Activated CD4-positive, alpha-beta T cell treated with anti-CD3 and anti-CD28 coated beads, Interleukin-2, amount 10 ng/mL, durations not matched to agents 24 days and 14 days (primary cell): ENCODE data around the gene CPED1. TPM values are rescaled to one million over a fixed set of nuclear protein-coding genes. Genes with fewer than 3 reads are reported as not detected.

Experiments
- DNase-seq: peaks from one replicate; pipeline ENCODE4 v3.0.0; 2022
- H3K27ac Mint-ChIP-seq: one replicate; pipeline ENCODE4 v1.8.0; 2022; ENCODE audit warnings: mild to moderate bottlenecking, mixed read lengths
- H3K27me3 Mint-ChIP-seq: one replicate; pipeline ENCODE4 v1.8.0; 2022; ENCODE audit warnings: mixed read lengths
- H3K36me3 Mint-ChIP-seq: one replicate; pipeline ENCODE4 v1.8.0; 2022; ENCODE audit warnings: low read depth, mild to moderate bottlenecking, mixed read lengths
- H3K4me1 Mint-ChIP-seq: one replicate; pipeline ENCODE4 v1.8.0; 2021; ENCODE audit warnings: mixed read lengths
- H3K4me3 Mint-ChIP-seq: one replicate; pipeline ENCODE4 v1.8.0; 2022; ENCODE audit warnings: mild to moderate bottlenecking, moderate library complexity, mixed read lengths
- H3K9me3 Mint-ChIP-seq: one replicate; pipeline ENCODE4 v1.8.0; 2021; ENCODE audit warnings: mixed read lengths
- intact Hi-C: fragments of 100-400 bp; cut with micrococcal nuclease; formaldehyde crosslinking; loops from one replicate; pipeline ENCODE4 v1.15.1; 2023
- total RNA-seq: library from RNA; stranded (reverse); gene quantifications from 2 replicates; pipeline ENCODE4 v1.2.3, GENCODE V29; 2022

CPED1 gene
- total RNA-seq, 1 donor from 2014 or later: not detected

DNA sequence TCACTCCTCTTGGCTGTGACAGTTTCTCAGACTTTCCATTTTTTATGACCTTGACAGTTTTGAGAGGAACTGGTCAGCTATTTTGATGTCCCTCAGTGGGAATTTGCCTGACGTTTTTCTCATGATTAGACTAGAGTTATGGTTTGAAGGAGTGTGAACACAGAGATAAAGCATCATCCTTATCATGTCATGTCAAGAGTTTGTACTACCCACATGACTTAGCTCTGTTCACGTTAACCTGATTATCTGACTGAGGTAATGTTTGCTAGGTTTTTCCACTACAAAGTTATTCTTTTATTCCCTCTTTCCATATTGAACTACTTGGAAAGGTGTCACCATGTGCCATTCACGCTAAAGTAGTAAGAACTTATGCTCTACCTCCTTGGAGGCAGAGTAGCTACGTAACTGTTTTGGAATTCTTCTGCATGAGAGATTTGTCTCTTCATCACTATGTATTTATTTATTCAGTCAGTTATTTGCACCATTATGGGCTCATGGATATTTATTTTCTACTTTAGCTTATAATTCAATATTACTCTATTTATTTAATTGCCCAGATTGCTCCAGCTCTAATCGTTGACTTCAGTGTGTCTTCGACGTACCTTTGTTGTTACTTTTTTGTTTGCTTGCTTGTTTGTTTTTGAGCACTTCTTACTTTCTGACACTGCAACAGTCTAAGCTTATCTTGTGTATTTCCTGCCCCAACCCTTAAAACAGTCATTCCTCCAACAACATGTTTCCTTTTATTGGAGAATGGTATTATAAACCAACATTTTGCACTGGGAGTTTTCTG is 50.4 kb downstream of the CPED1 start:
- DNase-seq: no peak
- no peak overlapping the region for H3K4me3 Mint-ChIP-seq
- no peaks in the 10 kb centered on the region for H3K36me3 Mint-ChIP-seq
- no peaks in the 10 kb centered on the region for H3K9me3 Mint-ChIP-seq
- no peak overlapping the region for H3K27ac Mint-ChIP-seq
- intact Hi-C loops: no loop called here
- peaks cover 7% of the 10 kb centered on the region for H3K27me3 Mint-ChIP-seq
- no peaks in the 10 kb centered on the region for H3K4me1 Mint-ChIP-seq

DNA sequence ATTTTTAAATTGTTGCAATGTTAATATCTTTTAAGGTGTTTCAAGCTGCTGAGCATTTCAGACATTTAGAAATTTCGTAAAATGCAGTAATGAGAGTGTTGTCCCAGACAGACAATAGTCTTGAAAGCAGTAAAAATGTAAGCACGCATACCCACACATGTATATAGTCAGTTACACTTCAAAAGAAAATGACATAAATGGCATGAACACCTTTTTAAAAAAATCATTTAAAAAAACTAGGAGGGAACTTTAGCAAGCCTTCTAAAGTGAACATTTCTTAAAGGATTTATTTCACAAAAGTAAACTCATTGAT is 51.0 kb downstream of the CPED1 start:
- H3K27me3 Mint-ChIP-seq: peaks cover 10% of the 10 kb centered on the region
- no peaks in the 10 kb centered on the region for H3K4me1 Mint-ChIP-seq

DNA sequence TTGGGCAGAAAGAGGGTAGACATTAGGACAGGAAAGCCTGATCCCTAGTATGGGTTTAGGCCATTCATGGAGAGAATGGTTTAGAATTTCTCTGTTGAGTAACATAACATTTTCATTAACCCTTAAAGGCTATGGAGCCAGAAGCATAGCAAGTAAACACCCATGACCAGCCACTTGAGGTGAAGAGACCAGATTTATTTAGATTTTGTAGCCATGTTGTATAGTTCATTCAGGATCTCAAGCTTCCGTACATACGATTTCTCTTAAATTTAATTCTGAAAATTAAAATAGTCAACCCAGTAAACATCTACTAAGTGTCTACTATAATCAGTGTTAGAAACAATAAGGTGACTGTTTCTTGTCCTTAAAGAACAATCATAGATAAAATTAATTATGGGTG is 51.5 kb downstream of the CPED1 start:
- intact Hi-C loops: no loop called here
- H3K36me3 Mint-ChIP-seq: no peaks in the 10 kb centered on the region
- DNase-seq: no peak
- no peak overlapping the region for H3K27ac Mint-ChIP-seq
- no peaks in the 10 kb centered on the region for H3K9me3 Mint-ChIP-seq
- no peak overlapping the region for H3K4me3 Mint-ChIP-seq
- peaks cover 10% of the 10 kb centered on the region for H3K27me3 Mint-ChIP-seq
- H3K4me1 Mint-ChIP-seq: no peaks in the 10 kb centered on the region

More for the DNA sequence above, 51.0 kb downstream of the CPED1 start:
- intact Hi-C loops: no loop called here
- H3K4me3 Mint-ChIP-seq: no peak overlapping the region
- no peaks in the 10 kb centered on the region for H3K9me3 Mint-ChIP-seq
- H3K36me3 Mint-ChIP-seq: no peaks in the 10 kb centered on the region
- H3K27ac Mint-ChIP-seq: no peak overlapping the region
- no peak for DNase-seq

- no peak for DNase-seq
- no peaks in the 10 kb centered on the region for H3K4me1 Mint-ChIP-seq
- no peaks in the 10 kb centered on the region for H3K36me3 Mint-ChIP-seq
- H3K27ac Mint-ChIP-seq: no peak overlapping the region
- H3K9me3 Mint-ChIP-seq: no peaks in the 10 kb centered on the region
- intact Hi-C loops: no loop called here
- no peak overlapping the region for H3K4me3 Mint-ChIP-seq
- peaks cover 12% of the 10 kb centered on the region for H3K27me3 Mint-ChIP-seq
These were observed 53.1 kb downstream of the CPED1 start for GRCh38 chr7:121041516-121042148.

- Mint-ChIP-seq H3K4me1 (no peaks in the 10 kb centered on the region), H3K9me3 (no peaks in the 10 kb centered on the region), H3K4me3 (no peak overlapping the region), H3K27ac (no peak overlapping the region), H3K36me3 (no peaks in the 10 kb centered on the region), H3K27me3 (peaks cover 12% of the 10 kb centered on the region)
- intact Hi-C loops: no loop called here
- DNase-seq: no peak
These were observed 53.7 kb downstream of the CPED1 start for GRCh38 chr7:121042195-121042594.

DNA sequence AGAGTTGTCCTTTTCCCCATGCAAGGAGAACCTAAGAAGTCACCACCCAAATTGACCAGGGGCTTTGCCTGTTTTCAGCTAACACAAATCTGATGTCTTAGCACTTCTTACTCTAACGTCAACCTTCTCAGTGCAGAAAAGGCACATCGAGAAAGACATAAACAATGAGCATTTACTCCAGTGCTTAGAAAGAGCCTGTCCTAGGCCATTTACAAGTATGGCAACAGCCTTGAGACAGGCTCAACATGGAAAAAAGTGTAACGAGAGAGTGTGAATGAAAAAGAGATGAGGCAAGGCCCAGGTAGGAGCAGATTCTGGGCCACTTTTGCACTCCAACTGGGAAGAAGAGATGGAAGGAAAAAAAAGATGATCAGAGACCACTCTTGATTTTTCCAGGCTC is 54.4 kb downstream of the CPED1 start:
- H3K36me3 Mint-ChIP-seq: no peaks in the 10 kb centered on the region
- H3K9me3 Mint-ChIP-seq: no peaks in the 10 kb centered on the region
- H3K4me3 Mint-ChIP-seq: no peak overlapping the region
- H3K27me3 Mint-ChIP-seq: peaks cover 12% of the 10 kb centered on the region
- no peak for DNase-seq
- intact Hi-C loops: no loop called here
- no peak overlapping the region for H3K27ac Mint-ChIP-seq
- H3K4me1 Mint-ChIP-seq: no peaks in the 10 kb centered on the region

DNA sequence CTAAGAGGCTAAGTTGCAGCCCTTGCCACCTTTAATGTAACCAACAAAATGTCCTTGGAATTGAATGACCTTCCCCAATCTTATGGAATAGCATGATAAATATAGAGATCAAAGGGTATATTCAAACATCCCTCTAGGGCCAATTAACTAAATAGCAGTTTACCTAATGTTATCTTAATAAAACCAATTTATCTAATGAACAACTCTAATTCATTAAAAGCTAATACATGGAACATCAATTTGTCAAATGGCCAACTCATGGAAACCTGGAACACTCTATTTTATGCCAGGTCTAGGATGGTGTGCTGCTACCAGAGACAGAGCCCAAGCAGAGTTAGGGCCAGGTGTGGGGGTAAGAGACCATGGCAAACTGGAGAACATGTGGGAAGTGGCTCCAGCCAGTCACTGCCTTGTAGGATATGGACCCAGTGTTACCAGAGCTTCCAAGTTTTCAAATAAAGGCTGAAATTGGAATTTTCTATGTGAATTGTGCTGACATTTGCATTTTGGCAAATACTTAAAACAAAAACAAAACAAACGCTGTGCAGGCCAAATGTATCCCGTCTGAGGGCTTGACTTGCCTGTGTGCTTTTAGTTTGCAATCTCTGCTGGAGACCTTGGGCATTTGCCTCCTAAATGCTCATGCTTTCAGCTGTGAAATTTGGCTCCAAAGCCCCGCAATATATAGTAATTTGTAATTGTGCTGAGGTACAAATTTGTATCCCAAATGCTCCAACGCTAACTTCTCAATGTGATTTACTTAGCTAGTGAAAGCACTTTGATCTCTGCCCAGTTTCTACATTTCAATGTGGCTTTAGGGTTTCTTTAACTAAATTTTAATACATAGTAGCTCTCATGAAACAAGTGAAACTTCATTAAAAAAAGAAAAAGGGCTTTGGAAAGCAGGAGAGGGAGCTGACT is 55.1 kb downstream of the CPED1 start:
- H3K27ac Mint-ChIP-seq: no peak overlapping the region
- intact Hi-C loops: no loop called here
- peaks cover 12% of the 10 kb centered on the region for H3K27me3 Mint-ChIP-seq
- DNase-seq: no peak
- no peak overlapping the region for H3K4me3 Mint-ChIP-seq
- no peaks in the 10 kb centered on the region for H3K36me3 Mint-ChIP-seq
- no peaks in the 10 kb centered on the region for H3K4me1 Mint-ChIP-seq
- no peaks in the 10 kb centered on the region for H3K9me3 Mint-ChIP-seq

- intact Hi-C loops: no loop called here
- DNase-seq: no peak
- no peaks in the 10 kb centered on the region for H3K36me3 Mint-ChIP-seq
- H3K27me3 Mint-ChIP-seq: peaks cover 9% of the 10 kb centered on the region
- H3K9me3 Mint-ChIP-seq: no peaks in the 10 kb centered on the region
- no peak overlapping the region for H3K27ac Mint-ChIP-seq
- H3K4me1 Mint-ChIP-seq: no peaks in the 10 kb centered on the region
- no peak overlapping the region for H3K4me3 Mint-ChIP-seq
These were observed 56.6 kb downstream of the CPED1 start for GRCh38 chr7:121045090-121045489.

GRCh38 chr7:121046009-121046408 is 57.5 kb downstream of the CPED1 start:
- intact Hi-C loops: no loop called here
- H3K9me3 Mint-ChIP-seq: no peaks in the 10 kb centered on the region
- H3K27ac Mint-ChIP-seq: no peak overlapping the region
- H3K4me1 Mint-ChIP-seq: no peaks in the 10 kb centered on the region
- H3K27me3 Mint-ChIP-seq: peaks cover 6% of the 10 kb centered on the region
- DNase-seq: no peak
- no peaks in the 10 kb centered on the region for H3K36me3 Mint-ChIP-seq
- no peak overlapping the region for H3K4me3 Mint-ChIP-seq

GRCh38 chr7:121046893-121047468 is 58.5 kb downstream of the CPED1 start:
- Mint-ChIP-seq H3K27ac (no peak overlapping the region), H3K36me3 (no peaks in the 10 kb centered on the region), H3K4me1 (no peaks in the 10 kb centered on the region), H3K9me3 (no peaks in the 10 kb centered on the region), H3K27me3 (peaks cover 6% of the 10 kb centered on the region), H3K4me3 (no peak overlapping the region)
- DNase-seq: no peak
- intact Hi-C loops: no loop called here

DNA sequence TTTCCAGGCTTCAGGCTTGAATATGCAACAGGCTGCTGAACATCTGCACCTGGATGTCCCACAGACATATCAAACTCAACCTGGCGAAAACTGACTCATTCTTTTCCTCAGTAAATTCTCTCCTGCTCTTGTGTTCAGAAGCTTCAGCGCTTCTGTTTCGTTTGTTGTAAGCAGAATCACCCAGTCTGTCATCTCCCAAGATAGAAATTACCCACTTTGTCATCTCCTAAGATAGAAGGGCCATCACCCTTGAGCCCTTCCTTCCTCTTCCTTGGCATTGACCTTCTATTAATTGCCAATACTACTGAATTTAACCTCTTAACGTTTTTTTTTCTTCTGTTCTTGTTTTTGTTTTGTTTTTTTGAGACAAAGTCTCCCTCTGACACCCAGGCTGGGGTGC is 59.7 kb downstream of the CPED1 start:
- Mint-ChIP-seq H3K36me3 (no peaks in the 10 kb centered on the region), H3K4me3 (no peak overlapping the region), H3K27ac (no peak overlapping the region), H3K4me1 (no peaks in the 10 kb centered on the region), H3K27me3 (peaks cover 7% of the 10 kb centered on the region), H3K9me3 (no peaks in the 10 kb centered on the region)
- no peak for DNase-seq
- intact Hi-C loops: no loop called here

DNA sequence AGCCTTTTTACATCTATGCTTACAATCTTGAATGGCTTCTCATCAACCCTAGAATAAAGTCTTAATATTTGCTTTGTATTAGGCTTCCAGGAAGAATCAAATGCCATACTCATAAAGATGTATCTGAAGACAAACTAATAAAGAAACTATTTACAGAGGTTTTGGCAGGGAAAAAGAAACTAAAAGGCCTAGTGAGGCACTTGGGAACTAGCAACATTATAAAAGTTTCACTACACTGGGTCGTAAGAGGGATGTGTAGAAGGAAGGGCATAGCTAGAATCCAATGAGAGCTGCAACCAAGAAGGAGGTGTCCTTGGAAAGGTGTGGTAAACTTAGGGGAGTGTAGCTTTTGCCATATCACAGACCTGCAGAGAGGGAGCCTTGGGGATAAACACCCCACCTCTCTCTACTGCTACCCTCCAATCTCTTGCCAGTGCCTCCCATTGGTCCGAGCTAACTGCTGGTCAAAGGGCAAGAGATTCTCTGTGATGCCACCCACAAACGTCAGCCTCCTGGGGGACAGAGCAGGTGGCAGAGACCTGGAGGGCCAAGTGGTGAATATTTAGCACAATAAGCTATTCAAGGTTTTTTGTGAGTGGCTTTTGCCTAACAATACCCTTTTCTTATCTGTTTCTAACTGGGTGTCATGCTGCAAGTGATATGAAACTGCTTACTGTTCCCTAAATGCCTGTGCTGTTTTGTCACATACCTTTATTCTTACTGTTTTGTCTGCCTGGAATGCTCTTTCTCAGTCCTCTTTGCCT is 60.7 kb downstream of the CPED1 start:
- no peak for DNase-seq
- Mint-ChIP-seq H3K27me3 (peaks cover 8% of the 10 kb centered on the region), H3K4me1 (no peaks in the 10 kb centered on the region), H3K27ac (no peak overlapping the region), H3K9me3 (no peaks in the 10 kb centered on the region), H3K36me3 (no peaks in the 10 kb centered on the region), H3K4me3 (no peak overlapping the region)
- intact Hi-C loops: no loop called here

GRCh38 chr7:121049897-121050296 is 61.4 kb downstream of the CPED1 start:
- Mint-ChIP-seq H3K4me3 (no peak overlapping the region), H3K4me1 (no peaks in the 10 kb centered on the region), H3K9me3 (no peaks in the 10 kb centered on the region), H3K27ac (no peak overlapping the region), H3K27me3 (peaks cover 11% of the 10 kb centered on the region), H3K36me3 (no peaks in the 10 kb centered on the region)
- no peak for DNase-seq
- intact Hi-C loops: no loop called here
